Prostate gland (tissue), 2 donors: ENCODE measurements around the gene CLBA1. TPM values are rescaled to one million over a fixed set of nuclear protein-coding genes. Genes with fewer than 3 reads are reported as not detected.

Experiments used
- DNase-seq: peaks from one replicate; pipeline ENCODE4 v3.0.0-alpha.2; 2019; ENCODE audit warnings: low spot score
- H3K27ac ChIP-seq, 2 donors: fragments of 200-600 bp; sonication (generic); 2 replicates each; pipeline ENCODE4 v1.5.1; 2017 to 2019
- H3K27me3 ChIP-seq: fragments of 200-600 bp; sonication (generic); replicated peaks from 2 replicates; pipeline ENCODE4 v1.5.1; 2019; ENCODE audit not compliant: insufficient read depth
- H3K36me3 ChIP-seq, 2 donors: fragments of 200-600 bp; sonication (generic); 1 replicate in 1 of 2; 2 replicates in 1 of 2; pipeline versions ENCODE4 v1.5.1 to v1.8.1; 2017 to 2019
- H3K4me1 ChIP-seq: fragments of 200-600 bp; sonication (generic); replicated peaks from 2 replicates; pipeline ENCODE4 v1.5.1; 2019
- H3K4me3 ChIP-seq, 2 donors: fragments of 200-600 bp; sonication (generic); 2 replicates each; pipeline ENCODE4 v1.5.1; 2017 to 2019
- H3K9me3 ChIP-seq: fragments of 200-600 bp; sonication (generic); 2 replicates; pipeline ENCODE4 v1.5.1; 2017
- POLR2A ChIP-seq: fragments of 450-650 bp; IDR thresholded peaks from one replicate; pipeline ENCODE4 v1.6.1; 2016; ENCODE audit warnings: antibody characterized with exemption, mild to moderate bottlenecking
- POLR2AphosphoS5 ChIP-seq: sonication (generic); formaldehyde crosslinking; IDR thresholded peaks from one replicate; pipeline ENCODE4 v1.6.1; 2017; ENCODE audit warnings: antibody characterized with exemption
- WGBS: methylation state at CpG from one replicate; pipeline ENCODE4 v1.1.5; 2018; 5-methylcytosine and 5-hydroxymethylcytosine counted together
- intact Hi-C: fragments of 100-400 bp; cut with DNase I; formaldehyde crosslinking; loops from one replicate; pipeline ENCODE4 v1.14.2; 2022
- total RNA-seq, 2 donors: library from RNA; depleted of rRNA; stranded (reverse); fragments of >200 nt; gene quantifications; one replicate each; pipeline ENCODE4 v1.1.0, GENCODE V29; 2016
- TF ChIP-seq, protein P1 (sequence below), 4 experiments: fragments of 200-600 bp in 2 of 4; fragments of 450-650 bp in 2 of 4; sonication (generic) in 2 of 4; IDR thresholded peaks; 1 replicate in 3 of 4; 2 replicates in 1 of 4; pipeline ENCODE4 v1.5.1; 2016 to 2019; ENCODE audit warnings: antibody characterized with exemption in 4 of 4, mild to moderate bottlenecking in 2 of 4, moderate library complexity in 2 of 4

The CLBA1 gene
- total RNA-seq, 2 donors from 2014 or later: 15.2 to 19.3 TPM

DNA sequence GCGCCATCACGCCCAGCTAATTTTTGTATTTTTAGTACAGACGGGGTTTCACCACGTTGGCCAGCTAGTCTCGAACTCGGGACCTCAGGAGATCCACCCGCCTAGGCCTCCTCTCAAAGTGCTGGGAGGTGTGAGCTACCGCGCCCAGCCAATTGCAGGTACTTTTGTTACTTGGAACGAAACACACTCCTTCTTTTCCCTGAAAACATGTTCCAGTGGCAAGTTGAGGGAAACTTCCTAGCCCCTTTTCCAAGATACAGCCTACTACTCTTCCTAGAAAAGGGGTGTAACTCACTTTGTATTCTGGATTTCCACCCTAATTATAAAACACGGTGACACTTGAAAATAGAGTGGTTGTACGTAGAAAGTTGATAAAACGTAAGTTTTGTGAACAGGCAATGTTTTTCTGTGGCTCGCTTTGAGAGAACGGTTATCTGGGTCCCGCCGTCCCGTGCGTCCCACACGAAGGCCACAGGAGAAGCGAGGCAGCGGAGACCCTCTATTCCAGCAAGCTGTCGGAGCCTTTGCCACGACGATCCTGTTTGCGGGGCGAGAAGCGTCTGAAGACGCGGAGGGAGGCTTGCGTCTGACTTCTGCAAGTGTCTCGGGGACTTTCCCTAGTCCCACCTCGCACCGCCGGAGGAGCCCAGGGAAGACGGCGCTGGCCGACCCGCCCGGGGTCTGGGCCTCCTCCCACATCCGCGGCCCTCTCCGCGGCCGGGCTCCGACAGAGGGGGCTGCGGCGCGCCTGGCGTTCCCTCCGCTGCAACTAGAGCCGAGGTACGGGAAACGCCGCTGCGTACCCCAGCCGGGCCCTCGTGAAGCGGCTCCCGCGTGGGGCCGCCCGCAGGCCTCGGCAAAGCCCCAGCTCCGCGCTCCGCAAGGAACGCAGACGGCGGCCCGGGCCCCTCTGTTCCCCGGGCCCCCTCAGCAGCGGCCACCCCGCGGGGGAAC is 34.5 kb downstream of the CLBA1 start:
- intact Hi-C loops: loop anchor here (5.0 kb wide), 1 partner anchor 38 kb away; no protein-coding TSS in a partner anchor
- 6% methylated on average over 67 of the region's 75 CpGs for WGBS
- Histone ChIP-seq H3K27ac (peak overlapping the region; percentile 69 to 76), H3K4me1 (peaks cover 3% of the 10 kb centered on the region), H3K27me3 (no peaks in the 10 kb centered on the region), H3K9me3 (no peaks in the 10 kb centered on the region), H3K4me3 (peak overlapping the region; percentile 81 to 82), H3K36me3 (no peaks in the 10 kb centered on the region)
- TF ChIP-seq, protein P1, sequence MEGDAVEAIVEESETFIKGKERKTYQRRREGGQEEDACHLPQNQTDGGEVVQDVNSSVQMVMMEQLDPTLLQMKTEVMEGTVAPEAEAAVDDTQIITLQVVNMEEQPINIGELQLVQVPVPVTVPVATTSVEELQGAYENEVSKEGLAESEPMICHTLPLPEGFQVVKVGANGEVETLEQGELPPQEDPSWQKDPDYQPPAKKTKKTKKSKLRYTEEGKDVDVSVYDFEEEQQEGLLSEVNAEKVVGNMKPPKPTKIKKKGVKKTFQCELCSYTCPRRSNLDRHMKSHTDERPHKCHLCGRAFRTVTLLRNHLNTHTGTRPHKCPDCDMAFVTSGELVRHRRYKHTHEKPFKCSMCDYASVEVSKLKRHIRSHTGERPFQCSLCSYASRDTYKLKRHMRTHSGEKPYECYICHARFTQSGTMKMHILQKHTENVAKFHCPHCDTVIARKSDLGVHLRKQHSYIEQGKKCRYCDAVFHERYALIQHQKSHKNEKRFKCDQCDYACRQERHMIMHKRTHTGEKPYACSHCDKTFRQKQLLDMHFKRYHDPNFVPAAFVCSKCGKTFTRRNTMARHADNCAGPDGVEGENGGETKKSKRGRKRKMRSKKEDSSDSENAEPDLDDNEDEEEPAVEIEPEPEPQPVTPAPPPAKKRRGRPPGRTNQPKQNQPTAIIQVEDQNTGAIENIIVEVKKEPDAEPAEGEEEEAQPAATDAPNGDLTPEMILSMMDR (IDR thresholded peaks at IDR 0.05): no peak
- no peak for DNase-seq

DNA sequence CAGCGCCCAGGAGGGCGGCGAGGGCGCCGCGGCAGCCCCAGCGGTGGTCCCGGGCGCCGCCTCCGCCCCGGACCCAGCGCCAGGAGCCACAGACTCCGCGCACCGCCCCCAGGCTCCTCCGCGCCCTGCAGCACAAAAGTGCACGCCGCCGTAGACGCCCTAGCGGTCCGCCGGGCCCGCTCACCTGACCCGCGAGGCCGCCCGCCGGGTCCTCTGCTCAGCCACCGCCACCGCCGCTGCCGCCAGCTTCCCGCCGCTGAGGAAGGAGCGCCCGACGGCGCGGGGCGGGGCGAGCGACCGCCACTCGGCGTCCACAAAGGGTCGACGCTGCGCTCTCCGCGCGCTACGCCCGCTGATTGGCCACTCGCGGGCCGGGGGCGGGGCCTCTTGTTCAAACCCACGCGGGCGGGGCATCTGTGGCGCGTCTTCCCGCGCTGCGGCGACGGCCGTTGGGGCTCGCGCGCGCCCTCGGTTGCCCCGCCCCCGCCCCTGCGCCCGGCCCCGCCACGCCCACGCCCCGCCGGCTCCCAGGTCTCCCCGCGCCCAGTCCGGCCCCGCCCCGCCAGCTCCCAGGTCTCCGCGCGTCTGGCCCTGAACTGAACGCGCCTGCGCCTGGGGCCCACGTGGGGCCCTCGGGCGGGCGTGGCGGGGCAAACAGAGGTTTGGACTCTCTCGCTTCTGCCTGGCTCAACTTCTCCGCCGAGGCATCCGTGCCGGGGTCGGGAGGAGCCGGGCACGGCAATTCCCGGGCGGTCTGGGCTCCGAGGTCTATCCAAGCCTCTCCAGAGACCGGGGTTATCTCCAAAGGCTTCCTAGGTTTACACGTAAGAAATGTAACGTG is 35.4 kb downstream of the CLBA1 start, which contains the start of gene CDCA4:
Gene CDCA4 (minus strand): TSS at position 269 of the 841 bp plus-strand sequence. CDS start 9,154 bp downstream, outside the sequence.
- Histone ChIP-seq H3K4me3 (peak within 1 kb of the TSS; percentile 81 to 82), H3K27me3 (no peaks in the 10 kb centered on the region), H3K27ac (peak within 1 kb of the TSS; percentile 76 to 77), H3K4me1 (peaks cover 3% of the 10 kb centered on the region), H3K36me3 (no peaks in the 10 kb centered on the region), H3K9me3 (no peaks in the 10 kb centered on the region)
- TF ChIP-seq, protein P1 (IDR thresholded peaks at IDR 0.05): peak in 2 of 4 experiments; percentile 27 to 29
- TF ChIP-seq POLR2AphosphoS5: peak; percentile 90
- peak; percentile 92 for TF ChIP-seq POLR2A
- intact Hi-C loops: loop anchor here (5.0 kb wide), 1 partner anchor 39 kb away; no protein-coding TSS in a partner anchor
- under 1% methylated on average over 44 of the region's 115 CpGs for WGBS
- DNase-seq: peak; percentile 97

DNA sequence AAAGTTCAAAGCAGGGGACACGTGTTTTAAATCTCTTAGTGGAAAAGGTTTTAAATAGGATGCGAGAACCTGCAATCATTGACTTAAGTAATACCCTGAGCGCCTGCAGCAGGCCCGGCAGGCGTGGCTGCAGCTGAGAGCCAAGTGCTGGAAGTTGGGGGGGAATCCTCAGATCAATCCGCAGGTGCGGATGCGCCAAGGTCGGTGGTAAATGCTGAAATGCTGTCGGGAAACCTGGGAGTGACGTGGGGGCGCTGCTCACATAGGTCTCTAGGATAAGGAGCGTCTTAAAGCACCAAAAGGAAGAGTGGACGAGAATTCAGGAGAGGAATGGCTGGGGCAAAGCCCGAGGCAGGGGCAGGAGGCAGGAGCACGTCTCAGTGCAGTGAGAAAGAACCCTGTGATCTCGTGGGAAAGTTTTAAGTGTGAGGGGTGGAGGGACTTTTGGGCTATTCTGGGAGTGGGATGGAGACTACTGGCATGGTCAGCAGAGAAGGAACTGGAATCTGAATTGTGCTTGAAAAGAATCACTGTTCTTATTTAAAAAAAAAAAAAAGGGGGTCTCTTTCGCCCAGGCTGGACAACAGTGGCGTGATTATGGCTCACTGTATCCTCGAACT is 36.2 kb downstream of the CLBA1 start:
- H3K27me3 ChIP-seq: no peaks in the 10 kb centered on the region
- peak overlapping the region; percentile 36 to 81 for H3K4me3 ChIP-seq
- TF ChIP-seq POLR2A: no peak
- TF ChIP-seq, protein P1 (IDR thresholded peaks at IDR 0.05): no peak
- no peak for TF ChIP-seq POLR2AphosphoS5
- no peak for DNase-seq
- peaks cover 3% of the 10 kb centered on the region for H3K4me1 ChIP-seq
- H3K36me3 ChIP-seq: no peaks in the 10 kb centered on the region
- no peaks in the 10 kb centered on the region for H3K9me3 ChIP-seq
- intact Hi-C loops: loop anchor here (5.0 kb wide), 1 partner anchor 39 kb away; no protein-coding TSS in a partner anchor
- 9% methylated on average over 20 of the region's 20 CpGs for WGBS
- peak overlapping the region; percentile 74 to 77 for H3K27ac ChIP-seq

DNA sequence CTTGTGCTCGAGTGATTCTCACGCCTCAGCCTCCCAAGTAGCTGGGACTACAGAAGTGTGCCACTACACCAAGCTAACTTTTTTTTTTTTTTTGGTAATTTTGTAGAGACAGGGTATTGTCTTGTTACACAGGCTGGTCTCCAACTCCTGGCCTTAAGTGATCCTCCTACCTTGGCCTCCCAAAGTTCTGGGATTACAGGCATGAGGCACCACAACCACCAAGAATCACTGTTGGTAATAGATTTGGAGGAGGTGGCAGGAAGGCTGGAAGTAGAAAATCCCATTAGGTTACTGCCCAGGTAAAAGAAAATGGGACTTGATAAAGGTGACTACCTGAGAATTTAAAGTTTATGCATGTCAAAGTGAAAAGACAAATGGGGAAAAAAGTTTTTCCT is 36.7 kb downstream of the CLBA1 start:
- TF ChIP-seq, protein P1 (IDR thresholded peaks at IDR 0.05): no peak
- TF ChIP-seq POLR2A (no peak), POLR2AphosphoS5 (no peak)
- Histone ChIP-seq H3K27me3 (no peaks in the 10 kb centered on the region), H3K36me3 (no peaks in the 10 kb centered on the region), H3K9me3 (no peaks in the 10 kb centered on the region), H3K27ac (no peak overlapping the region), H3K4me3 (no peak overlapping the region), H3K4me1 (peaks cover 3% of the 10 kb centered on the region)
- WGBS: 69% methylated on average over 2 of the region's 2 CpGs
- intact Hi-C loops: loop anchor here (5.0 kb wide), 1 partner anchor 40 kb away; no protein-coding TSS in a partner anchor
- no peak for DNase-seq
